Inflammatory macrophage (primary cell): ENCODE measurements around the gene PIGL.
"Not testable (repeated sequence)": the region's sequence is repeated elsewhere in the genome, so short reads cannot be mapped to it uniquely, and the experiment has no call there.

Source experiments
- DNase-seq, 2 donors: peaks; one replicate each; pipeline ENCODE4 v3.0.0-alpha.2; 2020 to 2022
- total RNA-seq, 18 experiments: gene quantifications; one replicate each; lab custom pipeline; 2026; ENCODE audit warnings: mixed read lengths in 6 of 18, inconsistent platforms in 2 of 18; lab: John Stamatoyannopoulos, UW

The PIGL gene
- total RNA-seq = 2.3 to 8.6 (median 6.5) reads per million in 18 experiments

DNA sequence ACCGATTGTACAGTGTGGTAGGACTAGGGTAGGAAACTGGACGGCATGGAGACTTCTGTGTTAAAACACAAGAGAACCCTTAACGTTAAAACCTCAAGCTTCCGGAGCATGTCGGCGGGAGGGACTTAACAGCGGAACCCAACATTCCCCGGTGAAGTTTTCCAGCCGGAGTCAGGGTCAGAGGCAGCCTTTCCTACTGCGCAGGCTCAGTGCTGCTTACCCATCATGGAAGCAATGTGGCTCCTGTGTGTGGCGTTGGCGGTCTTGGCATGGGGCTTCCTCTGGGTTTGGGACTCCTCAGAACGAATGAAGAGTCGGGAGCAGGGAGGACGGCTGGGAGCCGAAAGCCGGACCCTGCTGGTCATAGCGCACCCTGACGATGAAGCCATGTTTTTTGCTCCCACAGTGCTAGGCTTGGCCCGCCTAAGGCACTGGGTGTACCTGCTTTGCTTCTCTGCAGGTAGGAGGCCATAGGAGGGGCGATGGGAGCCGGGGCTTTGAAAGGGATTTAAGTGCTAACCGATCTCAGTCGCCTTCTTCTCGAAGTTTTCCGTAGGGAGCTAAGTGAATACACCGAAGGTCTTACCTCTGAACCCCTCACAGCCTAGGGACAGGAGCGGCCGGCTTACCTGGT, at the start of gene PIGL:
TSS of gene PIGL (plus strand) at position 209 of the 634 bp plus-strand sequence. CDS start at position 226, 17 bp downstream.
- DNase-seq = peak; percentile 93

DNA sequence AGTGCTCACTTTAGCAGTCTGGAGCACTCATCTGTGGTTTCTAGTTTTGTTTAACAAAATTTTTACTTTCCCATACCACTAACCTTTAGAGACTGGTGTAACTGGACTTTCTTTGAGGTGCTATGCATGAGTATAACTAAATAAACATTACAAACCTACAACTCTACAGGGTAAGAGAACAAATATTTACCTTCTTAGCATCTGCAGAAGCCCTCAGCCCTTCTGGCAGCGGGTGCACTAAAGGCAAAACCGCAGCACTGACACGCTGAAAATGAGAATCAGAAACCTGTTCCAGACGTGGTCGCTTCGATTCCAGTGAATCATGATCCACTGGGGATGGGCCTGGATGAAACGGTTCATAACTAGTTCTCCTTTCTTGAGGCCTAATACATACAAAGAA, 45.4 kb upstream of the PIGL start:
- DNase-seq = no peak

DNA sequence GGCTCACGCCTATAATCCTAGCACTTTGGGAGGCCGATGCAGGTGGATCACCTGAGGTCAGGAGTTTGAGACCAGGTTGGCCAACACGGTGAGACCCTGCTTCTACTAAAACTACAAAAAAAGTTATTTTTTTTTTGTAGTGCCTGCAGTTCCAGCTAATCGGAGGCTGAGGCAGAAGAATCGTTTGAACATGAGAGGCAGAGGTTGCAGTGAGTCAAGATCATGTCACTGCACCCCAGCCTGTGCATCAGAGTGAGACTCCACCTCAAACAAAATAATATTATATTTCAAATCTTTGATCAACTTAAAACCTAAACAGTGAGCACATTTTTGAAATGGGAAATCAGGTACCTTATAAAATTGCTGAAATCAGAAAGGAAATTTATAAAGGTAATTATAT, 38.2 kb upstream of the PIGL start:
- no peak for DNase-seq

DNA sequence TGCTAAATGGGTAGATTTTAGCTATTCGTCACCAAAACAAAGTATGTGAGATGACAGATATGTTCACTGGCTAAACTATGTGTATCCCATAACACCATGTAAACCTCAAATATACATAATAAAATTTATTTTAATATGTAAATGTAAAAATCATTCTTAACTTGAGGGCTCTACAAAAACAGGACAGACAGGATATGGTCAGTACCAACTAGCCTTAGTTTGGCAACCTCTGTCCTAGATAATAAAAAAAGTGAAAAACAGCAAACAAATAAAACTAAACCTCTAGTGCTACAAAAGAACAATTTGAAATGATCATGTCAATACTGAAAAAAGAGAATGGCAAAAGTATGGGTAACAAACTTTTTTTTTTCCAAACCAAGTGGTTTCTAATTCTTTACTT, 35.4 kb upstream of the PIGL start:
- DNase-seq = no peak

GRCh38 chr17:16187642-16188041, 29.4 kb upstream of the PIGL start:
- DNase-seq = no peak

DNA sequence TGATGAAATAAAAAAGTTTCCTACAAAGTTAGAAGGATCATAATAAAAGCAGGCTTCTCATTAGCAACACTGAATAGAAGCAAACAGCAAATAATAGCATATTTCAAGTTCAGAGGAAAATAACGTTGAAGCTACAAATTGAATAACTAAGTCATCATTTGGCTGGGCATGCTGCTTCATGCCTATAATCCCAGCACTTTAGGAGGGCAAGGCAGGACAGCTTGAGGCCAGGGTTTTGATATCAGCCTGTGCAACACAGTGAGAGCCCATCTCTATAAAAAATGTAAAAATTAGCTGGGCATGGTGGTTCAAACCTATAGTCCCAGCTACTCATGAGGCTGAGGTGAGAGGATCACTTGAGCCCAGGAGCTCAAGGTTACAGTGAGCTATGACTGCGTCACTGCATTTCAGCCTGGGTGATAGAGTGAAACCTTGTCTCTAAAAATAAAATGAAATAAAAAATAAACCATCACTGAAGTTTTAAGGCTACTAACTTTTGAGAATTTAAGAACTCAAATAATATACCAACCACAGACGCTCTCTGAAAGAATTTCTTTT, 27.1 kb upstream of the PIGL start:
- DNase-seq = no peak

DNA sequence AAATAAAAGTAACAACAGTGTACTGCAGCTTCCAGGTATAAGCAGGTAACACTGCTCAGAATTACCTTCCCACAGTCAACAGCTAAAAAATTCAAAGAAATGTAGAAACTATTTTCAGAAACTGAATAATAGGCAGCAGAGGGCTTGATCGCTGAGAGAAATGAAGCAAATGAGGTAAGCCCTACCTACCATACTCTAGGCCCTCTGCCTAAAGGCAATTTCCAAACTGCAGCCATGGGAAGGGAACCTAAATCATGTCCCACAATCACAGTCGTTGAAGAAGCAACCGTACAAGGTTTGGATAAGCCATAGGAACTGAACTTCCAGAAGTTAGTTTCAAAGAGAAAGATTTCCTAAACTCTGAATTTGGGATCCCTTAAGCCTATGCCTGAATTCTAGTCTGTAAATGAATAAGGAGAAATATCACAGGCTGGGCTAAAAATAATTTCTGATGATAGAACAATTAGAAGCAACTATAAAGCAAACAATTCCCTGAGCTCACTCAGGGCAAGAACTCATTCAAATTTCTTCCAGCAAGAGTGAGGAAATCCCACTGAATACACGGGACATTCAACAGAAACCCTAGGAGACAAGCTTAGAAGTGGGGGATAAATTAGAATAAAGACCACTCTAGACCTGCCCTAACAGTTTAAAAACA, 26.2 kb upstream of the PIGL start:
- no peak for DNase-seq

GRCh38 chr17:16191604-16192003, 25.4 kb upstream of the PIGL start:
- DNase-seq = no peak

DNA sequence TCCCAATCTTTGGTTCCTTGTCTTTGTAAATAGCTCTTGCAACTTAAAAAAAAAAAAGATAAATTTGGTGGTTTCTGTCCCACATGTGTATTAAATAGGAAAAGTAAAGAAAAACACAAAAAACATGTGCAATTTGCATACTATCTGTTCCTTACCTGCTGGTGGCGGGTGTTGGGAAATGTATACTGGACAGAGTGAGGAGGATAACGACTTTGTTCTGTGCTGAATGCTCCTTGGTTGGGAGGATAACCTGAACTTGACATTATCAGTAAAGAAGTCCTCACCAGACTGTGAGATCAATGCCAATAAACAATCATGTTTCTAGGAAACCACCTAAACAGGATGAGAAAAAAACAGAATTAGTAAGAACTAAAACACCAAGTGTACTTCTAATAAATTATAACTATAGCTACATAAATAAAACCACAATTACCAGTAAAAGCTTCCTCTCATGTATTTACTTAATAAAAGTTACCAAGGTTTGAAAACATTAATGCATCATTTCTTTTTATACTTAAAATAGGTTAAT, 22.6 kb upstream of the PIGL start:
- DNase-seq = not testable (repeated sequence)

DNA sequence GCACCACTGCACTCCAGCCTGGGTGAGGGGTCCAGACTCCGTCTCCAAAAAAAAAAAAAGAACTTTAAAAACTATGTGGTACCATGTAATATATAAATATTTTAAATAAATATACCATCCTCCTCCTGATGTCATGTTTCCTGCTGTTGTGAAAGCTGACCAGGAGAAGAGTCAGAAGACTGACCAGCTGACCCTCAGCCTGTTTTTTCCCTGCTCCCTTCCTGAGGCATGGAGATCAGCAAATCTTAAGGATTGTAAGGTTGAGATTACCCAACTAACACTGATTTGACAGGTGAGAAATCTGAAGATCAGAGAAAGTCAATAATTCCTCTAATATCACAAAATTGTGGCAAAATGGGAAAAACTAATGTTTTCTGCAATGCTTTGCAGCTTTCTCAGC, 19.7 kb upstream of the PIGL start:
- peak in 1 of 2 donors; percentile 33 for DNase-seq

- DNase-seq = peak; percentile 49 to 61
Observed at GRCh38 chr17:16199093-16199492, 17.9 kb upstream of the PIGL start.

DNA sequence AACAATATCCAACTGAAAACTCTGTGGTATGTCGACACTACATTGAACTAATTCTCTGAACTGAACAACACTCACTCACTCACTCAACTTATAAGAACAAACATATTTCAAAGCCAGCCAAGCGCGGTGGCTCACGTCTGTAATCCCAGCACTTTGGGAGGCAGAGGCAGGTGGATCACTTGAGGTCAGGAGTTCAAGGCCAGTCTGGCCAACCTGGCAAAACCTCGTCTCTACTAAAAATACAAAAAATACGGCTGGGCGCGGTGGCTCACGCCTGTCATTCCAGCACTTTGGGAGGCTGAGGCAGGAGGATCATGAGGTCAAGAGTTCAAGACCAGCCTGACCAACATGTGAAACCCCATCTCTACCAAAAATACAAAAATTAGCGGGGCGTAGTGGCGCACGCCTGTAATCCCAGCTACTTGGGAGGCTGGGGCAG, 15.3 kb upstream of the PIGL start:
- not testable (repeated sequence) for DNase-seq

DNA sequence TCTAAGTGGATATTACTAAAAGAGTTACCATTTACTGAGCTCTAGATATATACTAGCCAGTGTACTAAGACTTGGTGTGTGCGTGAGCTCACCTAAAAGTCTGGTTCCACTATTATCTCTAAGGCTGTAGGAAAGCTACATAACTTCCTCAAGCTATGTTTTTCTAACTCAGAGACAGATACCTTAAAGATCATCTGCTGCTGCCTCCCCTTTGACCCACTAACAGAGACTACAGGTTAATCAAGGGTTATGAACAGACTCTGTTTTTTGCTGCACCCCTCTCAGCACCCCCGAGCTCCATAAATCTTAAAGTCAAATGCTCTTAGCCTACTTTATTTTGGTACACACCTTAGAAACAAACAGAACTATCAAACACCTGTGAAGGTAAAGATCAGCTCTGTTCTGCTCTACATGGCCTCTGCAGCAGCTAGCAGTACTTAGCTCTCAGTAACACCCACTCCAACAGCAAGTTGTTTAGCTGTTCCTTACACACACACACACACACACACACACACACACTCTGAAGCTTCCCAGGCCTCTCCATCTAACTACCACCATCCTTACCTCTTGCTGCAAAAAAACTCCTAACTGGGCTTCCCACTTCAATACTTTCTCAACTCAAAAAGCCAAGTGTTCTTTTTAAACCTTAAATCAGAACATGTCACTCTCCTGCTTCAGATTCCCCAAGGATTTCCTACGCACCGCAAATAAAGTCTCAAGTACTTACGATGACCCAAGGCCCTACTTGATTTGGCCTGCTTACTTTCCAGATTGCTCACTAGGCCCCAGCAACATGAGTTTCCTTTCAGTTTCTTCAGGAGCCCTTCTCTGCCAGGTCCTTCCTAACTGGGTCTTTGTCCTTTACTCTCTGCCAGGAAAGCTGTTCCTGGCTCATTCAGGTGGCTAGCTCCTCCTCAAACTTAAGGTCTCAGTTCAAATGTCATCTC, 14.2 kb upstream of the PIGL start:
- not testable (repeated sequence) for DNase-seq

DNA sequence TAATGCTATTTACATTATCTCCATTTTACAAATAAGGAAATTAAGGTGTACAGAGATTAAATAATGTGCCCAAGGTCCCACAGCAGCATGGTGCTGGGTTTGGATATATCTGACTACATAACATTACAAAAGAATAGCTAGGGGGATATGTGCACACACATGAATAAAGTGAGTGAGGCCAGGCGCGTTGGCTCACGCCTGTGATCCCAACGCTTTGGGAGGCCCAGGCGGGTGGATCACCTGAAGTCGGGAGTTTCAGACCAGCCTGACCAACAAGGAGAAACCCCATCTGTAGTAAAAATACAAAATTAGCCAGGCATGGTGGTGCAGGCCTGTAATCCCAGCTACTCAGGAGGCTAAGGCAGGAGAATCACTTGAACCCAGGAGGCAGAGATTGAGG, 12.2 kb upstream of the PIGL start:
- not testable (repeated sequence) for DNase-seq

DNA sequence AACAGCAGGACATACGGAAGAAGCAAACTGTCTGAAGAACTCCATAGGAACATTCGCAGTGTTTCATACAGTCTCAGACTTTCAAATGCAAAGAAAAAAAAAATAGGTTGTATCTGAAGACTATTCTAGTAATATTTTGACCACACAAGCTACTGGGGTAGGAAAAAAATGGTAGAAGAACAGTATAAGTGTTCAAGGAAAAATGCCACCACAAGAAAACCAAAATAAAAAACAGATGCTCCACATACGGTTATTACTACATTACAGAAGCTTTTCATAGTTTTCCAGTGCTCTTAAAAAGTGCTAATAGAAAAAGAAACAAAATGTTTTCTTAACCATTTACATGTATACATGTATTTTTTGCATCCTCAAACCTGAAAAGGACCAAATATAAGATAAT, 5.4 kb upstream of the PIGL start:
- DNase-seq = no peak

DNA sequence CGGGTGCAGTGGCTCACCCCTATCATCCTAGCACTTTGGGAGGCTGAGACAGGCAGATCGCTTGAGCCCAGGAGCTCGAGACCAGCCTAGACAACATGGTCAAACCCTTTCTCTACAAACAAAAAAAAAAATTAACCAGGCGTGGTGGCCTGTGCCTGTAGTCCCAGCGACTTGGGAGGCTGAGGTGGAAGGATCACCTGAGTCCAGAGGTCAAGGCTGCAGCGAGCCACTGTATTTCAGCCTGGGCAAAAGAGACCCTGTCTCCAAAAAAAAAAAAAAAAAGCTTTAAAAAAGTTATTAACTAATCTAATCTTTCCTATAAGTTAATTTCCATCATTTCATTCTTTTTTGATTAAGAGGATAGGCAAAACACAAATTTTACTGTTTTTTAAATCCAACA, 4.2 kb upstream of the PIGL start:
- DNase-seq = no peak

GRCh38 chr17:16214190-16215001, 2.6 kb upstream of the PIGL start:
- DNase-seq = no peak

DNA sequence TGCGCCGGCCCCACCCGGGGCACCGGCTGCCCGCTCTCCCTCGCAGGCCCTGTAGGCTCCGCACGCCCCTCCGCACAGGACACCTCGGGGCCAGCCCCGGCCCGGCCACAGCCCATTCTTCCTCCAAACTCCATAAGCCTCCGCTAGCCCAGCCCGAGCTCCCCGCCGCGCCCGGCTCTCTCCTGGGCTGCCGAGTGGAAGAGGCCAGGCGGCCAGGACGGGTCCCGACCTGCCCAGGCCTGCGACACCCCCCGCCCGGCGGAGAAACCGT, 2.1 kb upstream of the PIGL start:
- peak in 1 of 2 donors; percentile 47 for DNase-seq

GRCh38 chr17:16215273-16215964, 1.6 kb upstream of the PIGL start, which contains the start of gene NCOR1:
TSS of gene NCOR1 (minus strand) at chr17:16215534. CDS start at chr17:16194569, 20,965 bp downstream.
- peak; percentile 91 to 94 for DNase-seq

GRCh38 chr17:16215965-16216316, 1.1 kb upstream of the PIGL start:
- peak in 1 of 2 donors; percentile 37 for DNase-seq

- not testable (repeated sequence) for DNase-seq
Observed at GRCh38 chr17:16216341-16217001, 539 bp upstream of the PIGL start.
